Islet precursor cell (in vitro differentiated cells): ENCODE results near the gene BCS1L.

ENCODE experiments used
- DNase-seq: peaks from one replicate; pipeline ENCODE4 v3.0.0-alpha.2; 2018

Gene BCS1L

DNA sequence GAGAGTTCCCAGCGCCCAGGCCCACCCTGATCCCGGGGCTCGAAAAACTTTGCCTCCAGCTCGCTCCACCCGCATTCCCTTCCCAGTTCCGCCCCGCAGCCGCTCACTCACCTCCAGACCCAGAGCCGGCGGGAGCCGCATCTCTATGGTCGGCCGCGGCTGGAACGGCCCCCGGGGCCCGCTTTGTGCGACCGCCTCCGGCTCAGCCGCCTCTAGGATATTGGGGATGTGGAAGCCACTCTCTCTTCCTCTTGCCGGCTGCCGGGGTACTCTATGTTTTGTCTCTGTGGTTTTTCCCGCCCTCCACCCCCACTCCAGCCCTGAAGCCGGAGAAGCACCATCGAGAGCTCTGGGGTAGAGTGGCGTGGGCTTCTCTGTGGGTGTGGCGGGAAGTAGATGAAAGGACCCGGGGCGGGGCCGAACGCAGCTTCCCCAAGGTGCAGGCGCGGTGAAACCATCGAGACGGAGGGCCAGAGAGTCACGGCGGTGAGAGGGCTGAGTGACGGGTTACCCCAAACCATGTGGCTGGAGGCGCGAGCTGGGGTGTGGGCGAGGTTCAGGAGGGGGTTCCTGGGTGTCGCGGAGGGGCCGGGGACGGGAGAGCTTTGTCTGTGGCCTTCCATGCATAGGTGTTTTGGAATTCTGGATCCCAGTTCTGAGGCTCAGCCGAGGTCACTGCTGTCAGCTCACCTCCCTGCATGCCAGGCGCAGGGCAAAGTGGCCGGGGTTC, at the start of gene BCS1L, which contains the start of gene ZNF142:
TSS of gene BCS1L (plus strand) at position 426 of the 730 bp plus-strand sequence. CDS start 1,305 bp downstream, outside the sequence.
TSS of gene ZNF142 (minus strand) at position 366 of the 730 bp plus-strand sequence. CDS start 3,194 bp downstream, outside the sequence.
- peak; percentile 95 for DNase-seq

GRCh38 chr2:218615868-218616315, 43.6 kb upstream of the BCS1L start:
- no peak for DNase-seq

DNA sequence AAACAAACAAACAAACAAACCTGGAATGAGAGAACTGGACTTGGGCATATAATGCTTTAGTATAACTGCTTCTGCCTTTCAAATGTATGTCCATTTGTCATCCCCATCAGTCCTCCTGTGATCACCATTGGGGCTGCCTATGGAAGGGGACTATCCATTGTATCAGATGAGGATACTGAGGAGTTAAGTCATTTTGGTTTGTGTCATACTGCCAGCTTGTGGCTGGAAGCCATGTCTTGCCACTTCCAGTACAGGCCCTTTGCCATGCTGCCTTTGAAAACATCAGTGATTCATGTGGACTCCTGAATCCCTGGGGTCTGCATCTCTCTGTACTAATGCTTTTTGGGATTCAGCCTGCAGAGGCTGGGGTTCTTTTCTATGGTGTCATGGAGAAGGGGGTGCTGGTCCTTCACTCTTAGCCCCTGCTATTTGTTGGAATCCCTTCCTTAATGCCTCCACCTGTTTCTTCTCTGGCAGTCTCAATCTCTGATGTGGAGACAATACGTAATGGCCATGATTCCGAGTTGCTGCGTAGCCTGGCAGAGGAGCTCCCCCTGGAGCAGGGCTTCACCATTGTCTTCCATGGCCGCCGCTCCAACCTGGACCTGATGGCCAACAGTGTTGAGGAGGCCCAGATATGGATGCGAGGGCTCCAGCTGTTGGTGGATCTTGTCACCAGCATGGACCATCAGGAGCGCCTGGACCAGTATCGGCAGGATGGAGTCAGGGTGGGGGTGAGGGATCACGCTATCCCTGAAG, 41.2 kb upstream of the BCS1L start:
- DNase-seq, result no peak

- no peak for DNase-seq
These were observed 38.5 kb upstream of the BCS1L start for GRCh38 chr2:218621007-218621406.

- DNase-seq, result no peak
These were observed 36.7 kb upstream of the BCS1L start for GRCh38 chr2:218622606-218623365.

DNA sequence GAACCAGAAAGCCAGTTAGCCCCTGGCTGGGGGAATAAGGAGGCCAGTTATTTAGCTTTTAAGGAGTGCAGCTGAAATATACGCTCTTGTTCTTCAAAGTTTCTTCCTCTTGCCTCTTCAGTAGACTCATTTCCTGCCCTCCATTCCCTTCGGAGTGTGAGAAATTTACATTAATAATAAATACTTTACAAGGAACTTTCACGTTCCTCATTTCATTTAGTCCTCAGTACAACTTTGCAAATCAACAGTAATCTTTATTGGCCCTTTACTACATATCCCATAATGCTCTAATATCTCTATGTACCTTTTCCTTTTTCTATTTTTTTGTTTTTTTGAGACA, 36.1 kb upstream of the BCS1L start:
- DNase-seq, result no peak

DNA sequence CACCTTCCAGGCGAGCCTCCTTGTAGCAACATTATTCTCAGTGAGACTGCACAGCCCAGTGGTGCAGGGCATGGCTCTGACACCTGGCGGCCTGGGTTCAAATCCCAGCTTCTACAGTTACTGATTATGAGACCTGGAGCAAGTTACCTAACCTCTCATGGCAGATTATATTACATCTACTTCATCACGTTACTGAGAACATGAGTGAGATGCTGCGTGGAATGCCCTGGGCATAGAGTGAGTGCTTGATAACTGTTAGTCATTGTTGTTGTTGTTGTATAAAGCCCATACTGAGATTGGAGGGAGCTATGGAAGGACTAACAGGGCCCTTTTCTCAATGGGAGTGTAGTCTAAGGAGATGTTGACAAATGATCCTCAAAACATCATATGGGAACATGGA, 33.1 kb upstream of the BCS1L start:
- DNase-seq, result no peak

- DNase-seq, result no peak
These were observed 31.5 kb upstream of the BCS1L start for GRCh38 chr2:218627939-218628338.

DNA sequence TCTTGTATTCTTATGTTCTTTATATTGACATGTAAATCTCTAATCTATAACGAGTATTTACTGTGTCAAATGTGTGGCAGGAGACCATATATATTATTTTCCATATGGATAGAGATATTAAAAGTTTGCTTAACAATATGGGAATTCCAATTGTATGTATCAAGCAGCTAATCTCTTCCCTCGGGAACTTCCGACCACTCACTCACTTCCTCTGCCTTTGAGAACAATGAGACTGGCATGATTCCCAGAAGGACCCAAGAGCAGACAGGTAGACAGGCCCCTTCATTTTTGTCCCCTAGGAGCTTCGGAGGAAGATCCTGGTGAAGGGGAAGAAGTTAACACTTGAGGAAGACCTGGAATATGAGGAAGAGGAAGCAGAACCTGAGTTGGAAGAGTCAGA, 27.6 kb upstream of the BCS1L start:
- DNase-seq, result no peak

DNA sequence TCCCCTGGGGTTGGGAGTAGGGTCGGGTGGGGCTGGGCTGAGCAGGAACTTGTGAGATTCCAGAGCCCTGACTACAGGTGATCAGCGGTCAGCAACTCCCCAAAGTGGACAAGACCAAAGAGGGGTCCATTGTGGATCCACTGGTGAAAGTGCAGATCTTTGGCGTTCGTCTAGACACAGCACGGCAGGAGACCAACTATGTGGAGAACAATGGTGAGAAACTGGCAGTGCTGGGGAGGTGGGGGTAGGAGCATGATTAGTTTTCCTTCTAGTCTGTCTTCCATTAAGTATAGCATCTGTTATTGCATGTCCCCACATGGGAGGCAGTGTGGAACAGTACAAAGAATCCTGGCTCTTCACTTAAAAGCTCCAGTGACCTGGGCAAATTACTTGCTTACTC, 23.8 kb upstream of the BCS1L start:
- DNase-seq, result no peak

- no peak for DNase-seq
These were observed 21.1 kb upstream of the BCS1L start for GRCh38 chr2:218638372-218638771.

- no peak for DNase-seq
These were observed 17.3 kb upstream of the BCS1L start for GRCh38 chr2:218642121-218642656.

- DNase-seq, result no peak
These were observed 16.7 kb upstream of the BCS1L start for GRCh38 chr2:218642786-218643185.

GRCh38 chr2:218643751-218644310, 15.7 kb upstream of the BCS1L start:
- DNase-seq, result no peak

DNA sequence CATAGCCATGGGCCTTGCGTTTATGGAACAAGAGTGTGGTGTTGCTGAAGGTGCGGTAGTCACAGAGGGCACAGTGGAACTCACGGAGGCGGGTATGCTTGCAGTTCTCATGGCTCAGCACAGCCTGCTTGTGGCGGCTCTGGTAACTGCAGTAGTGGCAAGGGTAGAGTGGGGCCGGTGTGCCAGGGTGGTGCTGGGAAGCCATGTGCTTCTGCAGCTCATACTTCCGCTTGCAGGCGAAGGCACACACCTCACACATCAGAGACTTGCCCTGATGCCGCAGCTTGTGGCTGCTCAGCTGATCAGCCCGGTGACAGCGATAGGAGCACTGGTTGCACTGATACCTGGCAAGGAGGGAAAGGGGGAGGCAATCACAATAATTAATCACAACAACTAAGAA, 14.8 kb upstream of the BCS1L start:
- DNase-seq, result no peak

DNA sequence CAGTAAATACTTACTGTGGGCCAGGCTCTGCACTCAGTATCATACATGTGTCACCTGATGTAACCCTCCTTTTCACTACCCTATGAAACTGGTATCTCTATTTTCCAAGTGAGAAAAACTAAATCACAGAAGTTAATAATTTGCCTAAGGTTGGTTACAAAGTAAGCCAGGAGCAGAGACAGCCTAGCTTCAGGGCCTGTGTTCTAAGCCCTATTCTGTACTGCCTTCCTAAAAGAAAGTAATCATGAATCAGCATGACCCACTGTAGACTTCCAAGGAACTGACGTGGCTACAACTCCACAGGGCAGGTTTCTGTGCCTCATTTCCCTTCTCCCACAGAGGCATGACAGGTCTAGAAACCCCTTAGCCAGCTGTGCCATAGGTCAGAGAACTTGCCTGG, 14.4 kb upstream of the BCS1L start:
- DNase-seq, result no peak

GRCh38 chr2:218648088-218648786, 11.2 kb upstream of the BCS1L start:
- DNase-seq, result peak; percentile 74

- DNase-seq, result no peak
These were observed 10.7 kb upstream of the BCS1L start for GRCh38 chr2:218648787-218649100.

DNA sequence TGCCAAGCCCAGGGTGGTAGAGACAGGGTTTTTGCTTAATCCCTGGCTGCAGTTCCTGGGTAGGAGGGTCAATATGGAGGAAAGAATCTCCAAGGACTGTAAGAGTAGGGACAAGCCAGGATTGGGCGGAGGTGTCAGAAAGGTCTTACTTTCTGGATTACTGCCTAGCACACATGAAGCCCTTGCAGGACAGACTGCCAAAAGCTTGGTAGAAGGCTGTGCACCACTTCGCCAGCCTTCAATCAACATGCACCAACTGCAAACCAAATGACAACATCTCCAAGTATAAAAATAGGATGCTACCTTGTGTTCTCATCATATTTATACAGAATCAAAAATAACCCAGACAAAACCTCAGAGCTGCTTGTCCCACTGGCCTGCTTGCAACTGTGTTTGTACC, 3.7 kb upstream of the BCS1L start:
- no peak for DNase-seq

DNA sequence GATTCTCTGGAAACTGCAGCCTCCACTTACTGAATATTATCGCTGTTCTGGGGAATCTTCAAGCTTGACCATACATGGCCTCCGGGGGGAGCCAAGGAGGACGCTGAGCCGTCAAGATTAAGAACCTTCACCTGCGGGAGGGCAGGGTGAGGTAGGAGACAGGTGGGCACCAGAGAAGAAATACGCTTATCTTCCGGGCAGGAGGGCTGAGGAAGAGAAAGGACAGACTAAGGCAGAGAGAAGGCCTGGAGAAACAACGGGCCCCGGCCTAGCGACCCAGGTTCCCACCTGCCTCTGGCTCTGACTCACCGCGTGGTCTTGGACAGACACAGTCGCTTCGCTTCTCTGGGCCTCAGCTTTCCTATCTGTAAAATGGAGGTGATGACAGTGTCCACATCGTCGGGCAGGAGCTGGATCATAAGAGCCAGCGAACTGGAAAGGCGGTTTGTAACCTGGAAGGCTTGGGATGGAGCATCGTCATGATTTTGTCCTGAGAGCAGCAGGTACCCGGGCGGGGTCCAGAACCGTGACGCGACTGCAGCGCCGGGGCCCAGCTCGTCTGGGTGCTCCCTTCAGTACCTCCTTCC, 719 bp upstream of the BCS1L start:
- peak; percentile 85 for DNase-seq

DNA sequence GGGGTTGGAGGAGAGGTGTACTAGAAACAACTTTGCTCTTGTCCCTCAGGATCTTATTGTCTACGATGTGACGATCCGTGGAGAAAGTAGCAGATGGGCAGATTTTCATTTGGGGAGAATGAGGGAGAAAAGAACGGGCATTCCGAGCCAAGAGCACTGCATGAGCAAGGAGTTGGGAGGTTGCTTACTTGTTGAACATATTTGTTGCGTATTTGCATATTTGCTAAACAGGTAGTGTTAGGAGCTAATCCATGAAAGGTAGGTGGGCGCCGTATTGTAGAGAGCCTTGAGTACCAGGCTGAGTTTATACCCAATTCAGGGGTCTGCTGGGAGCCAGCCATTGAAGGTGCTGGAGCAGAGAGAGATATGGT, 490 bp downstream of the BCS1L start:
- no peak for DNase-seq

DNA sequence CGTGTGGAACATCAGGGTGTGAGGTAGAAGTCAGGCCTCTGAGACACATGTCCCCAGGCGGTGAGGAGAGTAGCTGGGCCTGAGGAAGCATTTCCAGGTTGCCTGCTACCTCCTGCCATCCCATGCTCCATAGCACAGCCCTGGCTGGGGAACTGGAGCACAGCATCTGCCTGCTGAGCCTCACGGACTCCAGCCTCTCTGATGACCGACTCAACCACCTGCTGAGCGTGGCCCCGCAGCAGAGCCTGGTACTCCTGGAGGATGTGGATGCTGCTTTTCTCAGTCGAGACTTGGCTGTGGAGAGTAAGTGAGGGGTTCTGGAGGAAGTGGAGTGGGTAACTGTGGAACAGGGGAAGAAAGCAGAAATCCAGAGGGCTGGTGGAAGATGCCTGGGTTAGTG, 2.9 kb downstream of the BCS1L start:
- peak; percentile 48 for DNase-seq
